SK-N-SH (cell line): ENCODE measurements around the gene BMAL2. TPM values are rescaled to one million over a fixed set of nuclear protein-coding genes. Genes with fewer than 3 reads are reported as not detected.
A peak's percentile ranks its signal among the peaks of the same experiment; 100 is the strongest.

Experiments used
- CTCF ChIA-PET: fragments of 300-600, 350-600 bp; formaldehyde crosslinking; extraction: SDS; loops from one replicate; lab custom pipeline; 2021; lab: Yijun Ruan, JAX
- POLR2A ChIA-PET: fragments of 350-600 bp; sonication (Branson Sonifier 250); formaldehyde crosslinking; extraction: SDS; loops from one replicate; lab custom pipeline; 2020; ENCODE audit warnings: antibody characterized with exemption, inconsistent platforms; lab: Yijun Ruan, JAX
- DNase-seq: peaks from one replicate; pipeline ENCODE4 v3.0.0; 2012
- H2AFZ ChIP-seq: fragments of 200-600 bp; sonication (generic); 2 replicates; pipeline ENCODE4 v1.8.1; 2016; ENCODE audit warnings: antibody characterized with exemption, mild to moderate bottlenecking, low read depth
- H3F3A ChIP-seq: fragments of 200-600 bp; sonication (generic); replicated peaks from 2 replicates; pipeline ENCODE3; 2016; ENCODE audit warnings: antibody characterized with exemption, mild to moderate bottlenecking; ENCODE audit not compliant: insufficient read depth
- H3K27ac ChIP-seq, 2 experiments: fragments of 200-500 bp in 1 of 2; fragments of 200-600 bp in 1 of 2; sonication (Bioruptor generic) in 1 of 2; sonication (generic), shearing (Covaris generic) in 1 of 2; 2 replicates each; pipeline versions ENCODE4 v1.5.1 to v1.6.1; 2014 to 2016; ENCODE audit warnings: low read depth in 2 of 2, inconsistent platforms in 1 of 2, low read length in 1 of 2, mild to moderate bottlenecking in 1 of 2, mixed read lengths in 1 of 2
- H3K27me3 ChIP-seq: fragments of 200-600 bp; sonication (generic), shearing (Covaris generic); 2 replicates; pipeline ENCODE4 v1.6.1; 2016; ENCODE audit warnings: mixed run types; ENCODE audit not compliant: insufficient read depth
- H3K36me3 ChIP-seq, 2 experiments: fragments of 200-500 bp in 1 of 2; fragments of 200-600 bp in 1 of 2; sonication (Bioruptor generic) in 1 of 2; sonication (generic) in 1 of 2; replicated peaks in 1 of 2; 2 replicates each; pipeline versions ENCODE3 to v1.5.1; 2014 to 2016; ENCODE audit warnings: low read length in 1 of 2, mild to moderate bottlenecking in 1 of 2; ENCODE audit not compliant: insufficient read depth in 2 of 2, control insufficient read depth in 1 of 2
- H3K4me1 ChIP-seq, 2 experiments: fragments of 200-500 bp in 1 of 2; fragments of 200-600 bp in 1 of 2; sonication (Bioruptor generic) in 1 of 2; sonication (generic), shearing (Covaris generic) in 1 of 2; 2 replicates each; pipeline versions ENCODE4 v1.5.1 to v1.6.1; 2014 to 2016; ENCODE audit warnings: low read depth in 1 of 2, low read length in 1 of 2, mixed run types in 1 of 2; ENCODE audit not compliant: insufficient read depth in 2 of 2, control insufficient read depth in 1 of 2
- H3K4me2 ChIP-seq: fragments of 200-600 bp; sonication (generic), shearing (Covaris generic); 2 replicates; pipeline ENCODE4 v1.6.1; 2017; ENCODE audit warnings: mixed run types
- H3K4me3 ChIP-seq, 2 experiments: fragments of 200-500 bp in 1 of 2; fragments of 200-600 bp in 1 of 2; sonication (Bioruptor generic) in 1 of 2; sonication (generic), shearing (Covaris generic) in 1 of 2; 2 replicates each; pipeline versions ENCODE4 v1.5.1 to v1.8.1; 2014 to 2016; ENCODE audit warnings: low read depth in 2 of 2, inconsistent platforms in 1 of 2, low read length in 1 of 2, mild to moderate bottlenecking in 1 of 2, mixed read lengths in 1 of 2, moderate library complexity in 1 of 2
- H3K79me2 ChIP-seq: fragments of 200-600 bp; sonication (generic); 2 replicates; pipeline ENCODE4 v1.8.1; 2017; ENCODE audit warnings: mild to moderate bottlenecking; ENCODE audit not compliant: insufficient read depth
- H3K9ac ChIP-seq: fragments of 200-600 bp; sonication (generic); 2 replicates; pipeline ENCODE4 v1.6.1; 2017; ENCODE audit warnings: mixed run types
- H3K9me2 ChIP-seq: fragments of 200-600 bp; sonication (generic); 2 replicates; pipeline ENCODE4 v1.6.1; 2017; ENCODE audit warnings: mixed run types
- H3K9me3 ChIP-seq: fragments of 200-600 bp; sonication (generic); 2 replicates; pipeline ENCODE4 v1.6.1; 2017; ENCODE audit warnings: mixed run types, mild to moderate bottlenecking, moderate library complexity
- H4K20me1 ChIP-seq: fragments of 200-600 bp; sonication (generic); 2 replicates; pipeline ENCODE4 v1.6.1; 2017; ENCODE audit warnings: mild to moderate bottlenecking, mixed run types; ENCODE audit not compliant: insufficient read depth
- CTCF ChIP-seq: fragments of 200-600 bp; sonication (generic); IDR thresholded peaks from 2 replicates; pipeline ENCODE4 v1.6.1; 2017; ENCODE audit warnings: antibody characterized with exemption, mild to moderate bottlenecking, moderate library complexity
- EP300 ChIP-seq, 2 experiments: IDR thresholded peaks; 2 replicates each; pipeline versions ENCODE4 v1.4.0 to v1.6.1; 2012; ENCODE audit warnings: borderline replicate concordance in 1 of 2, low read depth in 1 of 2, low read length in 1 of 2
- EZH2phosphoT487 ChIP-seq: fragments of 200-600 bp; sonication (generic); IDR thresholded peaks from 2 replicates; pipeline ENCODE4 v1.6.1; 2017; ENCODE audit warnings: low read depth, mixed run types, mild to moderate bottlenecking, antibody characterized with exemption, moderate library complexity, borderline replicate concordance
- FOSL2 ChIP-seq: IDR thresholded peaks from 2 replicates; pipeline ENCODE4 v1.4.0; 2012; ENCODE audit warnings: low read depth, mild to moderate bottlenecking, moderate library complexity, borderline replicate concordance
- FOXJ3 ChIP-seq: sonication (generic); formaldehyde crosslinking; IDR thresholded peaks from 2 replicates; pipeline ENCODE4 v1.5.1; 2020; ENCODE audit warnings: mild to moderate bottlenecking, missing genetic modification reagents
- GATA2 ChIP-seq: sonication (generic); formaldehyde crosslinking; IDR thresholded peaks from 2 replicates; pipeline ENCODE4 v1.5.0; 2020; ENCODE audit warnings: mild to moderate bottlenecking, missing genetic modification reagents
- JUND ChIP-seq: IDR thresholded peaks from 2 replicates; pipeline ENCODE4 v1.4.0; 2012
- MEF2A ChIP-seq: IDR thresholded peaks from 2 replicates; pipeline ENCODE4 v1.4.0; 2012; ENCODE audit warnings: low read depth, borderline replicate concordance
- NFIC ChIP-seq: IDR thresholded peaks from 2 replicates; pipeline ENCODE4 v1.4.0; 2012; ENCODE audit warnings: borderline replicate concordance
- PBX3 ChIP-seq: IDR thresholded peaks from 2 replicates; pipeline ENCODE4; 2012
- POLR2AphosphoS5 ChIP-seq: IDR thresholded peaks from 2 replicates; pipeline ENCODE4 v1.6.1; 2012; ENCODE audit warnings: low read depth, low read length
- RAD21 ChIP-seq: IDR thresholded peaks from 2 replicates; pipeline ENCODE4 v1.6.1; 2012; ENCODE audit warnings: mild to moderate bottlenecking, low read length
- RCOR1 ChIP-seq: fragments of 150-350 bp; IDR thresholded peaks from 2 replicates; pipeline ENCODE4 v1.6.1; 2017; ENCODE audit warnings: antibody characterized with exemption, low read length
- RFX5 ChIP-seq: IDR thresholded peaks from 2 replicates; pipeline ENCODE4 v1.6.1; 2012; ENCODE audit warnings: mild to moderate bottlenecking, improper control_type of control experiment, low read length
- RXRA ChIP-seq: IDR thresholded peaks from 2 replicates; pipeline ENCODE4 v1.4.0; 2012; ENCODE audit warnings: low read depth, mild to moderate bottlenecking, borderline replicate concordance
- SIN3A ChIP-seq: IDR thresholded peaks from 2 replicates; pipeline ENCODE4 v1.6.1; 2012; ENCODE audit warnings: low read depth, mild to moderate bottlenecking, low read length, moderate library complexity, borderline replicate concordance
- TCF12 ChIP-seq: IDR thresholded peaks from 2 replicates; pipeline ENCODE4 v1.4.0; 2012
- TEAD4 ChIP-seq: IDR thresholded peaks from 2 replicates; pipeline ENCODE4 v1.4.0; 2012; ENCODE audit warnings: mild to moderate bottlenecking, borderline replicate concordance; ENCODE audit not compliant: insufficient read depth
- USF2 ChIP-seq: fragments of 150-350 bp; IDR thresholded peaks from 2 replicates; pipeline ENCODE4 v1.6.1; 2017; ENCODE audit warnings: antibody characterized with exemption, low read length, low read depth, borderline replicate concordance
- WGBS: methylation state at CpG from one replicate; pipeline ENCODE4 v1.1.6; 2017; ENCODE audit warnings: low lambda C conversion rate; 5-methylcytosine and 5-hydroxymethylcytosine counted together
- polyA plus RNA-seq, 3 experiments: library from polyadenylated mRNA; depleted of rRNA; stranded (reverse); fragments of >200 nt; gene quantifications; 2 replicates each; pipeline ENCODE4 v1.2.3, GENCODE V29; 2012

The BMAL2 gene
- polyA plus RNA-seq, 1 of the 3 experiments (the other 2 are of a cell fraction) = 6.4 TPM

GRCh38 chr12:27342536-27342935 is 9.9 kb downstream of the BMAL2 start:
- peaks cover 36% of the 10 kb centered on the region for H3F3A ChIP-seq
- no peak for DNase-seq
- POLR2A ChIA-PET = no interaction called here
- H3K9ac ChIP-seq = peak overlapping the region; percentile 56
- H3K27ac ChIP-seq = peak overlapping the region in 1 of 2 experiments; percentile 90; a peak in 2 of 4 replicates
- H3K4me2 ChIP-seq = 0 out of 2 replicates have a peak overlapping the region, but pooled peaks have one; percentile 21
- peaks cover 0 to 19% of the 10 kb centered on the region in 2 experiments; a peak in 2 of 4 replicates for H3K4me1 ChIP-seq
- no peak overlapping the region for H3K4me3 ChIP-seq
- TF ChIP-seq USF2 (no peak), RCOR1 (no peak), FOXJ3 (CRISPR knock-in tag) (no peak), TCF12 (no peak), PBX3 (no peak), CTCF (no peak), SIN3A (no peak), EZH2phosphoT487 (no peak), GATA2 (no peak), FOSL2 (no peak), RFX5 (no peak)
- peak overlapping the region; percentile 14; the same call in 1 of the 2 replicates for H2AFZ ChIP-seq
- CTCF ChIA-PET = interaction anchor here (1.2 to 1.4 kb wide), 3 partner anchors 11 to 37 kb away, joined by 3 read pairs; no protein-coding TSS in a partner anchor
- H3K79me2 ChIP-seq = peaks cover 83% of the 10 kb centered on the region
- H3K27me3 ChIP-seq = no peaks in the 10 kb centered on the region
- H3K36me3 ChIP-seq = no peaks in the 10 kb centered on the region
- H3K9me2 ChIP-seq = no peaks in the 10 kb centered on the region
- no peaks in the 10 kb centered on the region for H4K20me1 ChIP-seq
- no peaks in the 10 kb centered on the region for H3K9me3 ChIP-seq
- 95% methylated on average over 2 of the region's 2 CpGs for WGBS

- Histone ChIP-seq H3F3A (peaks cover 30% of the 10 kb centered on the region), H2AFZ (peak overlapping the region; percentile 14), H3K4me1 (peaks cover 0 to 19% of the 10 kb centered on the region in 2 experiments; a peak in 2 of 4 replicates), H3K9ac (peak overlapping the region; percentile 56)
- 25% methylated on average over 5 of the region's 5 CpGs for WGBS
- TF ChIP-seq NFIC (no peak; the same call in 1 of the 2 replicates), POLR2AphosphoS5 (peak; percentile 39; the same call in 1 of the 2 replicates), EP300 (IDR thresholded peaks at IDR 0.05; ENCODE audit: borderline replicate concordance in 1 of 2, low read depth in 1 of 2, low read length in 1 of 2) (peak in 1 of 2 experiments; percentile 69; a peak in 2 of 4 replicates), TCF12 (peak; percentile 60), FOSL2 (peak; percentile 85), JUND (peak; percentile 81), RXRA (peak; percentile 43; the same call in 1 of the 2 replicates), MEF2A (no peak), EZH2phosphoT487 (no peak), TEAD4 (peak; percentile 67; the same call in 1 of the 2 replicates), PBX3 (no peak), RAD21 (no peak), RCOR1 (no peak)
- TF ChIP-seq, all 33 proteins: peak for 7
- H3K27me3 ChIP-seq = no peaks in the 10 kb centered on the region
- no peaks in the 10 kb centered on the region for H3K9me3 ChIP-seq
- peak overlapping the region in 1 of 2 experiments; percentile 90; a peak in 3 of 4 replicates for H3K27ac ChIP-seq
- no peaks in the 10 kb centered on the region for H3K9me2 ChIP-seq
- POLR2A ChIA-PET = no interaction called here
- H3K36me3 ChIP-seq = no peaks in the 10 kb centered on the region
- no peaks in the 10 kb centered on the region for H4K20me1 ChIP-seq
- CTCF ChIA-PET = interaction anchor here (1.3 to 1.4 kb wide), 2 partner anchors 12 to 38 kb away, joined by 3 read pairs; no protein-coding TSS in a partner anchor
- H3K4me2 ChIP-seq = peak overlapping the region; percentile 21
- H3K4me3 ChIP-seq = no peak overlapping the region
- no peak for DNase-seq
- H3K79me2 ChIP-seq = peaks cover 84% of the 10 kb centered on the region
These were observed 10.8 kb downstream of the BMAL2 start for GRCh38 chr12:27343255-27344000.
